ENCODE measurements around the gene LMO1.

DNA sequence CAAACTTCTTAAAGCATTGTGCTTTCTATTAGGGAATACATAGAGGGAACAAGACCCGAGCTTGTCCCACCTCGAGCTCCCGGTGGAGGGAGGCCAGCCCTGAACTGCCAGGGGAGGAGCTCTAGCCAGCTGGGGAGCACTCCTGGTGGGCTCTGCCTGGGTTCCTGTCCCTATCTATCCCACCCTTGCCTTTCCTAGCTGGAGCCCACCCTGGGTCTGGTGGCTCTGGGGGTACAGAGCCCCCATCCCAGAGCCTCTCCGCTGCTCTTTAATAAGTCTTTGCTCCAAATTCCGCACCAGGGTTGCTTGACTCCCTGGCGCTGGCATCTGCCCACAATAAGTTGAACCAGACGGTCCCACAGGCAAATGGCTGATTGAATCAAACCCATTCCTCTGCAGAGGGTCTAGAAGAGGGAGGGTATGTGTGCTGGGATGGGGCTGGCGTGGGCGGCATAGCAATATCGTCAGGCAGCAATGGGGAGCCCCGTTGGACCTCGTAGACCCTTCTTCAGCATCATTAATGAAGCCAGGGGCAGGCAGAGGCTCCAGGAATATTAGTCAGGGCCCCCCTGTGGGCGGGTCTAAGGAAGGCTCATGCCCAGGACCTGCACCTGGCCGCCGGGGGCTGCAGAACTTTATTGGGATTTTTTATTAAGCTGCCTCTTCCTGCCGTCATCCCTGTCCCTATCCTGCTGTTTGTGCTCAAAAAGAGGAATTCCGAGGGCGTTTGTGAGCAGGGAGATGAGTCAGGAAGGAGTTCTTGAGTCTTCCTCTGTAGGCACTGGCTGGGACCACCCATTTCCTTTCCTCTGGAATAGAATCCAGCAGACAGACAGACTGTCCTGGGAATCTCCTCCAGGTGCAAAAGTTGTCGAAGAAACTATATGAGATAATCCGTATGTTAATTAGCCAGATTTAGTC lies 56.3 kb downstream of the LMO1 start:
- TF ChIP-seq ZNF292 (CRISPR knock-in tag; IDR thresholded peaks at IDR 0.05; ENCODE audit: borderline replicate concordance, low read depth) (no peak), JUN (CRISPR knock-in tag; IDR thresholded peaks at IDR 0.05) (no peak), SRF (IDR thresholded peaks at IDR 0.05; ENCODE audit: low read depth, low read length) (no peak)

All from HepG2 (cell line).